ENCODE data around the gene FMN1. TPM values are rescaled to one million over a fixed set of nuclear protein-coding genes. Genes with fewer than 3 reads are reported as not detected.

The FMN1 gene
- total RNA-seq, 6 donors from 2014 or later = 20.2 to 176 (median 53.8) TPM

GRCh38 chr15:33124279-33124678, 70.2 kb downstream of the FMN1 start:
- H3K4me1 ChIP-seq = peaks cover 5 to 10% (median 9%) of the 10 kb centered on the region in 4 donors
- TF ChIP-seq POLR2AphosphoS5 (IDR thresholded peaks at IDR 0.05) (no peak), CTCF (IDR thresholded peaks at IDR 0.05) (no peak), POLR2A (IDR thresholded peaks at IDR 0.05) (no peak), EP300 (IDR thresholded peaks at IDR 0.05) (no peak)
- DNase-seq (no peak), ATAC-seq (ENCODE audit: low FRiP score in 2 of 2) (no peak)
- H3K36me3 ChIP-seq = no peaks in the 10 kb centered on the region
- no peaks in the 10 kb centered on the region for H3K9me3 ChIP-seq
- no peaks in the 10 kb centered on the region for H3K27me3 ChIP-seq
- H3K27ac ChIP-seq = no peak overlapping the region
- H3K4me3 ChIP-seq = no peak overlapping the region
- WGBS, 2 donors = 86 to 93% methylated on average over 4 of the region's 4 CpGs

GRCh38 chr15:33119865-33120264, 74.6 kb downstream of the FMN1 start:
- no peaks in the 10 kb centered on the region for H3K27me3 ChIP-seq
- TF ChIP-seq POLR2A (IDR thresholded peaks at IDR 0.05) = no peak
- no peak for TF ChIP-seq POLR2AphosphoS5 (IDR thresholded peaks at IDR 0.05)
- no peak for TF ChIP-seq CTCF (IDR thresholded peaks at IDR 0.05)
- TF ChIP-seq EP300 (IDR thresholded peaks at IDR 0.05) = no peak
- H3K4me3 ChIP-seq = no peak overlapping the region
- H3K9me3 ChIP-seq = no peaks in the 10 kb centered on the region
- no peak overlapping the region for H3K27ac ChIP-seq
- ATAC-seq (ENCODE audit: low FRiP score in 2 of 2) (no peak), DNase-seq (no peak)
- H3K36me3 ChIP-seq = no peaks in the 10 kb centered on the region
- H3K4me1 ChIP-seq = peaks cover 0 to 4% (median 0%) of the 10 kb centered on the region in 4 donors
- WGBS, 2 donors = 65 to 76% methylated on average over 4 of the region's 4 CpGs

- TF ChIP-seq POLR2A (IDR thresholded peaks at IDR 0.05) (no peak), EP300 (IDR thresholded peaks at IDR 0.05) (no peak), CTCF (IDR thresholded peaks at IDR 0.05) (no peak), POLR2AphosphoS5 (IDR thresholded peaks at IDR 0.05) (no peak)
- WGBS, 2 donors = 68 to 71% methylated on average over 6 of the region's 6 CpGs
- Histone ChIP-seq H3K4me1 (peaks cover 0 to 4% (median 0%) of the 10 kb centered on the region in 4 donors), H3K27me3 (no peaks in the 10 kb centered on the region), H3K36me3 (no peaks in the 10 kb centered on the region), H3K4me3 (no peak overlapping the region), H3K9me3 (no peaks in the 10 kb centered on the region), H3K27ac (no peak overlapping the region)
- ATAC-seq (ENCODE audit: low FRiP score in 2 of 2) (no peak), DNase-seq (no peak)
Observed at GRCh38 chr15:33119273-33119672, 75.2 kb downstream of the FMN1 start.

GRCh38 chr15:33116198-33116597, 78.3 kb downstream of the FMN1 start:
- H3K27ac ChIP-seq = no peak overlapping the region
- ATAC-seq (ENCODE audit: low FRiP score in 2 of 2) (no peak), DNase-seq (no peak)
- TF ChIP-seq POLR2AphosphoS5 (IDR thresholded peaks at IDR 0.05) = no peak
- TF ChIP-seq POLR2A (IDR thresholded peaks at IDR 0.05) = no peak
- TF ChIP-seq EP300 (IDR thresholded peaks at IDR 0.05) = no peak
- TF ChIP-seq CTCF (IDR thresholded peaks at IDR 0.05) = no peak
- H3K4me1 ChIP-seq = peaks cover 0 to 4% (median 0%) of the 10 kb centered on the region in 4 donors
- H3K4me3 ChIP-seq = no peak overlapping the region
- H3K9me3 ChIP-seq = no peaks in the 10 kb centered on the region
- WGBS, 2 donors = 73 to 83% methylated on average over 8 of the region's 8 CpGs
- no peaks in the 10 kb centered on the region for H3K36me3 ChIP-seq
- no peaks in the 10 kb centered on the region for H3K27me3 ChIP-seq

- no peaks in the 10 kb centered on the region for H3K27me3 ChIP-seq
- DNase-seq = no peak
- peak in 1 of 2 donors; percentile 49 for ATAC-seq (ENCODE audit: low FRiP score in 2 of 2)
- no peak for TF ChIP-seq POLR2A (IDR thresholded peaks at IDR 0.05)
- no peak for TF ChIP-seq CTCF (IDR thresholded peaks at IDR 0.05)
- H3K36me3 ChIP-seq = no peaks in the 10 kb centered on the region
- peaks cover 0 to 4% (median 0%) of the 10 kb centered on the region in 4 donors for H3K4me1 ChIP-seq
- H3K9me3 ChIP-seq = no peaks in the 10 kb centered on the region
- WGBS, 2 donors = 58 to 60% methylated on average over 4 of the region's 4 CpGs
- no peak overlapping the region for H3K4me3 ChIP-seq
- no peak overlapping the region for H3K27ac ChIP-seq
Observed at GRCh38 chr15:33115191-33115861, 79.2 kb downstream of the FMN1 start.

Measured in upper lobe of left lung (tissue), 6 donors.